GM12891 (cell line): Measurements from ENCODE around the gene DOK3.

ENCODE experiments used
- POLR2A ChIP-seq: IDR thresholded peaks from 2 replicates; pipeline ENCODE4 v1.6.1; 2011; ENCODE audit warnings: low read depth, low read length, control low read depth
- POLR2AphosphoS5 ChIP-seq: IDR thresholded peaks from 2 replicates; pipeline ENCODE4 v1.6.1; 2011; ENCODE audit warnings: low read depth, low read length, control low read depth
- SPI1 ChIP-seq: IDR thresholded peaks from 2 replicates; pipeline ENCODE4 v1.6.1; 2011; ENCODE audit warnings: low read depth, low read length, control low read depth

DNA sequence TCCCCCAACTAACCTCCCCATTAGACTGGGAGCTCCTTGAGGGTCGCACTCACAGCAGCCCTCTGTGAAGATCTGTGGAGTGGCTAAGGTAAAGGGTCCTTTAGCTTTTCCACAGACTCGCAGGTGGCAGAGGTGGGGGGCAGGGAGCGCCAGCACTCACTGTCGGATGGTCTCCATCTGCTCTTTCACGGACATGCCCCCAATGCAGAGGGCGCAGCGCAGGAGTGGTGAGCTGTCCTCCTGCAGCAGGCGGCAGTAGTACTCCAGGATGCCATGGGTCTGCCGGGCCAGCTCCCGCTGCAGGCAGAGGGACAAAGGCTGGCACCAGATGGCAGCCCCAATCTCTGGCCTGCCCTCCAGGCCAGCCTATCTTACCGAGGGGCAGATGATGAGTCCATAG lies 4.9 kb upstream of the DOK3 start:
- no peak for TF ChIP-seq POLR2A
- no peak for TF ChIP-seq SPI1
- no peak for TF ChIP-seq POLR2AphosphoS5
